EH (cell line): ENCODE data around the gene RADIL.

ENCODE experiments used
- DNase-seq: peaks from one replicate; pipeline ENCODE4 v3.0.0-alpha.2; 2015; ENCODE audit warnings: low read depth

Gene RADIL

DNA sequence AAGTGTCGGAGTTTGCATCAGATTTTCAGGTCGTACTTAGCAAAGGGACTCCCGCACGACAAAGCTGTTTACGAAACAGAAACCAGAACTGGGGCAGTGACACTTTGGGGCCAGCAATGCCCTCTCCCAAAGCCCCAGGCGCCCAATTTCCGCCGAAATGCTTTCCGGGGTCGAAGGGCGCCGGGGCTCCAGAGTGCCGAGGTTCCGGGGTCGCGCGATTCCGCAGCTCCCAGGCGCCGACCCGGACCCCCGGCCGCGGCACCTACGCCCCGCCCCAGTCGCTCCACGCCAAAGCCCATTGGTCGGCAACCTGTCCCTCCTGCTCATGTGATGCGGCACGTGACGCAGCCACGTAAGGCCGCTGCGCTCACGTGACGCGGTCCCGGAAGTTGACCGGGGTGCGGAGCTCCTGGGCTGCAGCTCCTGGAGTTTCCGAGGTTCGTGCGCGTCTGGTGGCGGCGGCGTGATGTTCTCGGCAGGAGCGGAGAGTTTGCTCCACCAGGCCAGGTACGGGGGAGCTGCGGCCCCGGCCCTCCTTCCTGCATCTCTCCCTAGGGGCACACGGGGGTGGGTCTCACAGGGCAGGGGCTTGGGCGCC is 108.2 kb downstream of the RADIL start, which contains the start of gene AP5Z1:
Gene AP5Z1, plus strand, starts transcription at position 374 of the 598 bp plus-strand sequence. Its CDS starts 93 bp downstream, at position 467.
- DNase-seq, result peak; percentile 96

DNA sequence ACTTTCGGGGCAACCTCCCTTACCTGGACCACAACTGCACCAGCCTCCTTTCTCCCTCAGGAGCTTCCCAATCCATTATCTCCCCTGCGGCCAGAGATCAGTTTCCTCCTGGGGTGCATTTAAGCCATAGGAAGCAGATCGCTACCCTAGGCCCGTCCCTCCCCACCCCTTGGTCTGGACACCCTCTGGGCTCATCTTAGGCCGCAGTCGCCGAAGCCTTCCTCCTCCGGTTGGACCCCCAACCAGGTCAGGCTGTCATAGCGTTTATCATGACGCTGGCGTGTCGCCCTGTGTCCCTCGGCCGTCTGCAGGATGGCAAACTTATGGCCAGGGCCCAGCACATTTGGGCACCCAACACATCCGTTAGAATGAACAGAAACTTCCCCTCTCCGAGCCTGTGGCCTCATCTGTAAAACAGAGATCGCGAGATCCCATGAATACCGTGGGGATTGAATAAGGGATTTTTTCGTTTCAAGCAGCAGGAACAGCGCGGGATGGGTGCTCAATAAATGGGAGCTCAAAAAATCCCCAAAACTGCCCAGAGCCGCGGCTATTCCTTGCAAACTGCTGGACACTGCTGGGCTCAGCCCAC is 108.8 kb downstream of the RADIL start:
- peak; percentile 81 for DNase-seq

DNA sequence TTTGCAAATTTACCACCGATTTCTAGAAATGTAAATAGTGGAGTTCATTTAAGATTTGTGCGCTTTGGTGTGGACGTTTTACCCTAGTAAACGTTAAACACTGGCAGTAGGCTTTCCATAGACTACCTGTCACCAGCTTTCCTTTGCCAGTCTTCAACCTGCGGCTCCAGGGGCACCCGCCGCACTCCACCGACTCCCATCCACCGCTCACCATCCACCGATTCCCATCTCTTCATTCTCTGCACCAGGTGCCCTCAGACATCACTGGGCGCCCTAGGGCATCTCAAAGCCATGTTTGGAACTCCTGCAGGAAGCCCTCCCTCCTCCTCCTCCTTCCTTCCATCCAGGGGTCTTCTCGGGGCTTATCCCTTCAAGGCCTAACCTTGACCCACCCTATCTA is 109.5 kb downstream of the RADIL start:
- no peak for DNase-seq

DNA sequence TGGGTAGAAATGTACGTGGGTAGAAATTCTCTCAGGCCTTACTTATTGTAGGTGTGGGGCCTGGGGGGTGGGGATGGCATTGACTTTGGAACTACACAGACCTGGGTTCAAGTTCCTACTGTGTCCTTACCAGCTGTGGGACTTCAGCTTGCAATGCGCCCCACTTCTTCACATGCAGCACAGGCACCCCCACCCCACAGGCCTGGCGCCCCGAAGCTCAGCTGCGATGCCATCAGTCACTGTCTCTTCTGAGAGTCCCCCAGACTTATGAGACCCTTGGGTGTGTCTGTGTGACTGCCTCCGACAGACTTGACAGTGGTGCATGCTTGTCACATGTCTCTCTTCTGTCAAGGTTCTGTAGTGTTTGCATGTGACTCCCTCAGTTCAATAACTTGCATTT is 111.2 kb downstream of the RADIL start:
- no peak for DNase-seq

DNA sequence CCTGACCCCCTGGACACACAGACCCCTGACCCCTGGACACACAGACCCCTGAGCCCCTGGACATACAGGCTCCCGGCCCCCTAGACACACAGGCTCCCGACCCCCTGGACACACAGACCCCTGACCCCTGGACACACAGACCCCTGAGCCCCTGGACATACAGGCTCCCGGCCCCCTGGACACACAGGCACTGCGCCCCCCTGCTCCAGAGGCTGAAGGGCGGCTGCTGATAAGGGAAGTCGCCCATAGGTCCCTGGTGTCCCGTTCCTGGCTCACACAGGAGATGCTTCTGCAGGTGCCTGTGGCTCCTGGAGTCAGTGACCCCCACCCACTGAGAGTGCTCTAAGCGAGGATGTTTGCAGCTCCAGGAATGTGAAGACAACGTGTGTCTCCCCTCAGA is 111.8 kb downstream of the RADIL start:
- DNase-seq, result no peak

DNA sequence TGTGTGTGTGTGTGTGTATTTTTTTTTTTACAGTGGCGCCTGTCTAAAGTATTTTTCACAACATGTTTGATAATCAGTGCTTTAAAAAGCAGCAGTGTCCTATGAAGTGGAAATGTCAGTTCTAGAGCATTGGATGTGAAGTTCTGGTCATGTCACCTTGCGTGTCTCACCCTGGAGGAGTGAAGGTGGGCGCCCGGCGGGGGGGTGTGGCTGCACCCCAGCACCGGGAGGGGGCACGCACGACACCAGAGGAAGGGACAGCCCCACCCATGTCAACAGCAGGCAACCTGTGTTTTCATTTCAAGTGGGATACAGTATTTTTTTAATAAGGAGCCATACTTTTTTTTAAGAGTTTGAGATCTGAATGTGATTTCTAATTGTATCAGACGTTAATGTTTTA is 112.6 kb downstream of the RADIL start:
- no peak for DNase-seq

DNA sequence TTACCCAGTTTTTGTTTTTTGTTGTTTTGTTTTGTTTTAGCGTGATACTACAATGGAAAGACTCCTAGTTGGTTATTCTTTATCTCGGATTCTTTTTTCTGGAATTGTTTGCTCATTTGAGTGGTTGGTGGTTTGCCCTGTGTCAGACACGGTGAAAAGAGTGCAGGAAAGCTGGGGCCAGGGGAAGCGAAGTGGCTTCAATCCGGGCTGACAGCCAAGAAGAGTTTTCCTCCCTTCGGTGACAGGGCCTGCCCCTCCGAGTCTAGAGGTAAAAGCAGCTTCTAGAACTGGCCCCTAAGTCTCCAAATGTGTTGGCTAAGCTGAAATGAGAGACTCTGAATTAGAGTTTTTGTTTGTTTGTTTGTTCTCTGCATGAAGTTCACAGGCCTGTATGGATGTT is 113.8 kb downstream of the RADIL start:
- peak; percentile 6 for DNase-seq

DNA sequence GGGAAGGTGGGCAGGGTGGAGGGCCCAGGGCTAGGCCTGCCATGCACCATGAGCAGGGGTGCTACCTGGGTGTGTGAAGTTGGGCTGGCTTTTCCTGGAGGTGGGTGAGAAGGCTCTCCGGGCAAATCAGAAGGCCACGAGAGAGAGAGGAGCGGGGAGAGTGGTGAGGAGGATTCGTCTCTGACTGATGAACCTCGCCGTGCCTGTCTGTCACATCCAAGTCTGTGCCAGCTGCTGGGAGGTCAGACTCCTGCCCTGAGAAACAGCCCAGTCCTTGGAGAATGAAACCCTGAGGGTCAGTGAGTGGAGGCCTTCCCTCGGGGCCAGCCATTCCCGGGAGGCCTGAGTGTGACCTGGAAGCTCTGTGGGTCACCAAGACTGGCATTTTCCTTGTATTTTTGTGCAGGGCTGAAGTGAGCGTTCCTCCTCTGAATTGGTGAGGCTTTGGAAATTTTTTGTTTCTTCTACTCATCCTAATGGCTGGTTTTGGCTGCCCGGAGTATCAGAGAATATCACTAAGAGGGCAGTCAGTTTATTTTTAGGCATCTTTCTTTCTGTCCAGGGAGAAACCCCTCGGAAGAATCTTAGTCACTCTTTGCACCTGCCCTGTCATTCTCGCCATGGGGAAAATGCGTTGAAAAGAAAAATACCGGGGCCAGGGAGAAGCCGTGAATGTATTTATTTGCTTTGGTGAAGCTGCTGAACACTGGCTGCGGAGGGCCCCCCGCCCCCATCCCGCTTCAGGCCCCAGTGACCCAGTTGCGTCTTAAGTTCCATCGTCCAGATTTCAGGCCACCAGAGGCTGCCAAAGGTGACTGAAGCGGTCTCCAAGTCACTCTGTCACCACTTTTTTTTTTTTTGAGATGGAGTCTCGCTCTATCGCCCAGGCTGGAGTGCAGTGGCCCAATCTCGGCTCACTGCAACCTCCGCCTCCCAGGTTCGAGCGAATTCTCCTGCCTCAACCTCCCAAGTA is 114.6 kb downstream of the RADIL start:
- DNase-seq, result no peak

DNA sequence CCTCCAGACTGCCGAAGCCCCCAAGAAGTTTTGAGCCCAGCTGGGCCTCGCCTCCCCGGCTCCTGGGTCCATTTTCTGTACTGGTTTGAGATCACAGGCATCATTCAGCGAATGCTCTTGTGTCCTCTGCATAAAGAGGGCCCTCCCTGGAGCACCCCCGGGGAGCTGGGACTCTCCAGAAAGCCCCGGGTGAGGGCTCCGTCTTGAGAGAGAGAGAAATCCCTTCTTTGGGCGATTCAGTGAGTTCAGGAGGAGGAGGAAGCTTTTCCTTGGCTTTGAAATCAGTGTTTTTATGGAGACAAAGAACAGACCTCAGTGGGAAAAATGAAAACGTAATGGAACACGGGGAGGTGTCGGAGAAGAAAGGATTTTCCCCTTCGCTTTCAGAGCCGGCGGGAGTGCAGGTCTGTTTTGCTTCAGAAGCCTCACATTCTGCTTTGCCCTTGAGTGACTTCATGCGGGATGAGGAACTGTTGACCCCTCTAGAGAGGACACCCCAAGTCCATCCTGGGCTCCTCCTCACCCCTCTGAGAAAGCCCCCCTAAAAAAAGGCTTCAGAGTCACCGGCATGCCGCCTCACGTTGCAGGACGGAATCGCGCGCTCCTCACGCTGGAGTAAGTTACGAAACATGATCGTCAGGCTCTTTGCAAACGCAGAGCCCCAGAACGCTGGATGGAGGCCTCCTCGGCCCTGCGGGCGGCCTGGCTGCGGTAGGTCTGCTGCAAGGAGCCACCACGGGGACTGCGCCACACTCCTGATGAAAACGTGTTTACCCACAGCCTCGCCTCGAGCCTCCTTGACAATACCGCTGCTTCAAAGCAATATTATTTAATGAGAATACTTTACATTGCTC is 116.6 kb downstream of the RADIL start:
- no peak for DNase-seq

DNA sequence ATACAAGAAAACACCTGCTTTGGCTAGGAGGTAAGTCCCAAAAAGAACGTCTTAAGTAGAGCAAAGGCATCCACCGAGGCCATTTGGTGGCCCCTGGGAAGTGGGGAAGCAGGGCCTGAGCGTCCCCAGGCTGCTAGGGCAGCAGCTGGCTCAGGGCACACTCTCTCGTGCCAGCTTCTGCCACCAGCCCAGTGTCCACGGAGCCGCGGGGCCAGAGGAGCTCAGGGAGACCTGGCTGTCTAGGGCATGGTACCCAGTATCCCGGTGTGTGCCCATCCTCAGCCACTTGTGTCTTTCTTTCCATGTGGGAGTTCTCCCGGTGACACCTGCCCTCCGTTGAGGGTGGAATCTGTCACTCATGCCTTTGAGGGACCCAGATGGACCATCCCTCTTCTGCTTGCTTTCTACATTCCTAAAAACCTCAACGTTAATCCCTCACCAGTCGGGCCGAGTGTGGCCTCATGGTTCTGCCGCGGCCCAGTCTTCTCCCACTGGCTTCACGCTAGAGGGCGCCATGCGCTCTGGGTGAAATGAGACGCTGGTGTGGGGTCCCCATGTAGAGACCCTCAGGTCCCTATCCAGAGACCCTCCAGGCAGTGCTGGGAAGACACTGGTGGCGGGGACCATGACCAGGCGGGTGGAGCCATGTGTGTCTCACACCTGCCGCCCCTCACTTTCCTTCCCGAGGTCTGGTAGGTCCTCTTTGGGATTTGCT is 117.6 kb downstream of the RADIL start:
- DNase-seq, result no peak

DNA sequence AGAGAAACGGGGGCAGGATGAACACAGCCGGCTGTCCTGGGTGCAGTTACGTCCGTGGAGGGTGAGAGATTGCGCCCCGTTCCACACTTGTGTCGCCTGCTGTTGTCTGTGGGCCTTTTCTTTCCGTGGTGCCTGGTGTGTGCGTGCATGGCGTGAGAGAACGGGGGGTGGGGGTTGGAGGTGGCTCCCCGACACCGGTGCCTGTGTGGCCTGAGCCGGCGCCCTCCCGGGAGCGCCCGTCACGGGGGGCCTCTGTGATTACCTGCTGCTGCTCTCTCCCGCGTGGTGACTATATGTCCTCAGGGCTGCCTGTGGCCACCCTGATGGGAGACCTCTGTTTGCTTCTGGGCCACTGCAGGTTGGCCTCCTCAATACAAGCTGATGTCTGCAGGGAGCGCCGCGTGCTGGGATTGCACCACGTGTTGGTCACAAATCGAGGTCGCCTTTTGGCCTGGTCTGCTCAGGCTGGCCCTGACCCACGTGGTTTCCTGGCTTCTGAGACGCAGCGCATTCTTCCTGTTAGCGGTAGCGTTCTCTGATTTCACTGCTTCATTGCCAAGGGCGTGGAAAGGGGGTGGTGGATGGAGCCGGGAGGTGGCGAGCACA is 119.0 kb downstream of the RADIL start:
- DNase-seq, result no peak

DNA sequence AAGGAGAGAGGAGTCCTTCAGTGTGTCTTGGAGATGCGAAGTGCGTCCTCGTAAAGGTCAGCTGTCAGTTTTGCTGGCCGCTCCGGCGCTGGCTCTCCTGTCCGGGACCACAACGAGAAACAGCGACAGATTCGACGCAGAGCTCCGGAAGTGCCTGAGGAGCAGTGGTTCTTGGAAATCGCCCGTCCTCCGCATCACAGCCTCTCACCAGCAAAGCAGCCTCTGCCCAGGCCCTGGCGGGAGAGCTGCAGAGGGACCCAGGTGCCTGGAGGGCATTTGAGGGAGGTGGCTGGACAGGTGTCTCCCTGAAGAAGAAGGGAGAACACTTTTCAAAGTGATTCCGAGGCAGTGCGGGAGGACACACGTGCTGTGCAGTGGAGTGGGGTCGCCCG is 119.7 kb downstream of the RADIL start:
- no peak for DNase-seq

DNA sequence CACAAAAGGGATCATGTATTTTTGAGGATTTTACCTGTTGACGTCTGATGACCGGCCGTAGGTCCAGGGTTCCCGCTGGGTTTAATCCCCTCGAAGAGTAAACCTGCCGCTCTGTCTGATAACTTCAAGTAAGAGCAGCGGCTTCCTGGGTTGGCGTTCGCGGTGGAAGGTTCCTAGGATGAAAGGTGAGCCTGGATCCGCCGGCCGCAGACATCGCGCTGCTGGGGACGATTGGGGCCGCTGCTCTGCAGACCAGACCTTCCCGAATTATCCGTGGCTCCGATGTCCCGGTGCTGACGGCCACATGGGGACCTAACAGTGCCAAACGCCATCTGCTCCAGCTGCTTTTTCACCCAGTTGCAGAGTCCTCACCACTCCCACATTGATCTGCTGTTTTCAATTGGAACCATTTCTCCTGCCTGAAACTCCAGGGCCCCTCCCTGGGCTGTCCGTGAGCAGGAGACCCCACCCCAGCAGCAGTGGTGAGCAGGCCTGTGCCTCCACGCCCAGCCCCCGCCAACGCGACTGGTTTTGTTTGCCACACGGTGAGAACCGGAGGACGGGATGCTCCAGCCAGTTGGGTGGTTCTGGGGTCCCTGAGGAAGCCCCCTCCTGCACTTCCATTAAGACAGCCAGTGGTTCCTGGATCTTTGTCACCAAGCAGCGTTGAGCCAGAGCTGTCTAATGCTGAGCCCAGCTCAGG is 120.3 kb downstream of the RADIL start:
- DNase-seq, result no peak

DNA sequence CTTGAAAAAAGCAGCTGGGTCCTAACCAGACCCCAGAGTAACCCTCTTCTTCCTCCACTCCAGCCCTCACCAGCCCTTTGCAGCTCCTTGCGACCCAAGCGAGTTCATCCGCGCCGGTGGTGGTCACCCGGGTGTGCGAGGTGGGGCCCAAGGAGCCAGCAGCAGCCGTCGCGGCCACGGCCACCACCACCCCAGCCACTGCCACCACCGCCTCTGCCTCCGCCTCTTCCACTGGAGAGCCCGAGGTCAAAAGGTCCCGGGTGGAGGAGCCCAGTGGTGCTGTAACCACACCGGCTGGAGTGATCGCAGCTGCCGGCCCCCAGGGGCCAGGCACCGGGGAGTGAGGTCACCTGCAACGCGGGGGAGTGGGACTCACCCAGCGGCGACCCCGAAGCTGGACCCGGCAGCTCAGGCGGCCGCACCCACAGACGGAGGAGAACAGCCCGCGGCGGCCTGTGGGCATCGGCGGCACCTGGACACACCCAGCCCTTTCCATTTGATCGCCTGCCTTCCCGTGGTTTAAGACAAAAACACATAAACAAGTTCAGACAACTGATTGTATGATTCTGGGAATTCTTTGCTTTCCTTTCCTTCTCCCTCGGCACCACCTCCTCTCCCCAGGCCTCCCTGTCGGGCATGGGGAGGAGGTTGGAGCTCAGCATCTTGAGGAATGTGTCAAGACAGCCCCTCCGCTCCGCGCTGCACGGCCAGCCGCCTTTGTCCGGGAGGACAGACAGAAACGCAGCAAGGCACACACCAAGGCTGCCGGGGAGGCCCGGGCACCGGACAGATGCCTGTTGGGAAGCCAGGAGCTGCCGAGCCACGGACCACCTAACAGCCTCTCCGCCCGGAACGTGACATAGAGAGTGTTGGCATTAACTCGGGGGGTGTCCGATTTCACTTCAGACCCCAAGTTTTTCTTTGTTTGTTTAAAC is 121.1 kb downstream of the RADIL start:
- no peak for DNase-seq

DNA sequence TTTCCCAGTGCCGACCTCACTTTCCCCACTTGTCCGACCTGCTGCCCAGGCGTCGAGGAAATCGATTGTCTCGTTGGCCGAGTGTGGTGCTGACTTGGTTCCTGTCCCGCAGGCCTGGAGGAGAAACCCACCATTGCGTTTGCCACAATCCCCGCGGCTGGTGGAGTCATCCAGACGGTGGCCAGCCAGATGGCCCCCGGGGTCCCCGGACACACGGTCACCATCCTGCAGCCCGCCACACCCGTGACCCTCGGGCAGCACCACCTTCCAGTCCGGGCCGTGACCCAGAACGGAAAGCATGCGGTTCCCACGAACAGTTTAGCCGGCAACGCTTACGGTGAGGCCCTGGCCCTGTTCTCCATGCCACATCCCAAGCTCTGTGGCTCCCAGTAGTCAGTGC is 122.6 kb downstream of the RADIL start:
- no peak for DNase-seq

DNA sequence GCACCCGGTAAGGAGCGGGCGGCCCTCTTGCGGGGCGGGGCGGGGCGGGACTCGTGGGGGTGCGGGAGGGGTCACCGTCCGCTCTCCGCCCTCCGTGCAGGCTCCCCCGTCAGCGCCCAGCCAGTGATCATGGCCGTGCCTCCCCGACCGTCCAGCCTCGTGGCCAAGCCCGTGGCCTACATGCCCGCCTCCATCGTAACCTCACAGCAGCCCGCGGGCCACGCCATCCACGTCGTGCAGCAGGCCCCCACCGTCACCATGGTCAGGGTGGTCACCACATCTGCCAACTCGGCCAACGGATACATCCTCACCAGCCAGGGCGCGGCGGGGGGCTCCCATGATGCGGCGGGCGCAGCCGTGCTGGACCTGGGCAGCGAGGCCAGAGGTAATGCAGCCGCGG is 124.3 kb downstream of the RADIL start:
- DNase-seq, result no peak

DNA sequence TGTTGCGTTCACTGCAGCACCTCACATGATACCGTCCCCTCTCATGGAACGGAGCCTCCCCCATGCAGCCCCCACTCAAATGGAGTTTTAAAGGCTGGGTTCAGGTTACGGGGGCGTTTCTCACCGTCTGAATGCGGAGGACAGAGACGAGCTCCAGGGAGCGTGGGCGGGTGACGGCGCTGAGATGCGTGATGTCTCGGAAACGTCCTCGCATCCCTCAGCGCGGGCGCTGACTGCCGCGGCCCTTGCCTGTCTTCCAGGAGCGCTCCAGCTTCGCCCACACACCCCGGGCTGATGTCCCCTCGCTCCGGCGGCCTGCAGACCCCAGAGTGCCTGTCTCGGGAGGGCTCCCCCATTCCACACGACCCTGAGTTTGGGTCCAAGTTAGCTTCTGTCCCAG is 124.7 kb downstream of the RADIL start:
- no peak for DNase-seq

DNA sequence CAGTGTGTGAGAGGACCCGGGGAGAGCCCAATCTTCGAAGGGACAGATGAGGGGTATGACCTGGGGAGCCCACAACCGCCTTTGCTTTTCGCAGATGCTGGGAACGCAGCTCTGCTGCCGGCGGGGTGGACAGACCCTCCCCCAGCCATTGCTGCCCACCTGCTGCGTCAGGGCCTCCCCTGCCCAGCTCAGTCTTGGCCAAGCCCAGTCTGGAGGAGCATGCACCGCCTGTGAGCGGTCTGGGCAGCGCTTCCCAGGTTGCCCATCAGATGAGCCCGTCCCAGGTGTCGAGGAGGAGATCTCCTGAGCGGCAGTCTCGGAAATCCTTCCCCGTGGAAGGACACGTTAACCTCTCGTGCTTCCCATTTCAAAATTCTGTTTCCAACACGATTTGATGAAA is 125.4 kb downstream of the RADIL start:
- DNase-seq, result no peak

DNA sequence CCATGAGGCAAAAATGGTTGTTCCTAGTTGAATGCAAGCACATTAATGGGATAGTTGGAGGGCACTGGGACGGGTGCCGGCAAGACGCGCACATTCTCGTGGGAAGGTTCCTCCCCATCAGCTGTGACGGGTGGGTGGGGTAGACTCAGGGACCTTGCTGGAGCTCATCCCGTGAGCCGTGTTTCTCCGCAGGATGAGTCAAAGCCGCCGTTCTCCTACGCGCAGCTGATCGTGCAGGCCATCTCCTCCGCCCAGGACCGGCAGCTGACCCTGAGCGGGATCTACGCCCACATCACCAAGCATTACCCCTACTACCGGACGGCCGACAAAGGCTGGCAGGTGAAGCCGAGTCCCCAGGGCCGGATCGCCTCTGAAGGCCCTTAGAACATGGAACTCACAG is 128.5 kb downstream of the RADIL start:
- DNase-seq, result no peak
